ENCODE results near the gene CD33.
"Not testable (repeated sequence)": the region's sequence is repeated elsewhere in the genome, so short reads cannot be mapped to it uniquely, and the experiment has no call there.

The CD33 gene

GRCh38 chr19:51224898-51225393 lies at the start of gene CD33:
CD33 (plus strand) TSS chr19:51225080; CDS start chr19:51225119, 39 bp downstream.
- DNase-seq: not testable (repeated sequence)

DNA sequence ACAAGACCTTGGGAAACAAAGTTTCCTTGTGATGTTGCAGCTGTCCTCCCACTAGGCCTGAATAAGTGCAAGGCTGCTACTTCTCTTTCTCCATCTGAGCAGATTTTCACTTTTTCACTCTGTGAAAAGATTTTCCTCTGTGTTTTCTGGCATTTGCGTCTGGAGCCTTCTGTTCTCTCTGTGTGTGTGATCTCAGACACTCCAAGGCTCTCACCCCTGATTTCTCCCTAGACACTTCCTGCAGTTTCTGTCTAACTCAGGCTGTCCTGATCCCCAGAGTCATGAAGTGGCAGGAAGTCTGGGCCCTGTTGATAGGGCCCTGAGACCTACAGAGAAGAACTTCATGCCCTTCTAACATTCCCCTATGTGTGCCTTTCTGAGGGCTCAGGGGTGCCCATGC lies 45.6 kb upstream of the CD33 start:
- DNase-seq: no peak

GRCh38 chr19:51181377-51181912 lies 43.4 kb upstream of the CD33 start:
- no peak for DNase-seq

- no peak for DNase-seq
Observed at GRCh38 chr19:51181913-51182419, 42.9 kb upstream of the CD33 start.

DNA sequence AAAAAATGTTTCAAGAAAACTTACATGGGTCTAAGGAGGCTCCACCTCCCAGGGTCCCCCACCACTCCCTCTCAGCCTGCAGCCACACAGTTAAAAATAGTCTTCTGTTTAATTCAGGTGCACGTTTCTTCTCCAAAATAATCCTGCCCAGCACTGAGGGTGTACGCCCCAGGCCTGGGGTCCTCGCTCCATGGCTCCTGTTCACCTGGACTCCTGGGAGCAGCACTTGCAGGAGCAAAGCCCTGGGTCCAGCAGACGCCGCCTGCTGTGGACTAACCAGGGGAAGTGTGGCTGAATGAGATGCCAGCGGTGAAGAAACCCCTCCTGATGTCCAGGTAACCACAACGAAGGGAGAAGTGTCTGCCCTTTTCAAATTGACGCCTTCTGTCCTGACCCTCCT lies 41.3 kb upstream of the CD33 start:
- DNase-seq: no peak

DNA sequence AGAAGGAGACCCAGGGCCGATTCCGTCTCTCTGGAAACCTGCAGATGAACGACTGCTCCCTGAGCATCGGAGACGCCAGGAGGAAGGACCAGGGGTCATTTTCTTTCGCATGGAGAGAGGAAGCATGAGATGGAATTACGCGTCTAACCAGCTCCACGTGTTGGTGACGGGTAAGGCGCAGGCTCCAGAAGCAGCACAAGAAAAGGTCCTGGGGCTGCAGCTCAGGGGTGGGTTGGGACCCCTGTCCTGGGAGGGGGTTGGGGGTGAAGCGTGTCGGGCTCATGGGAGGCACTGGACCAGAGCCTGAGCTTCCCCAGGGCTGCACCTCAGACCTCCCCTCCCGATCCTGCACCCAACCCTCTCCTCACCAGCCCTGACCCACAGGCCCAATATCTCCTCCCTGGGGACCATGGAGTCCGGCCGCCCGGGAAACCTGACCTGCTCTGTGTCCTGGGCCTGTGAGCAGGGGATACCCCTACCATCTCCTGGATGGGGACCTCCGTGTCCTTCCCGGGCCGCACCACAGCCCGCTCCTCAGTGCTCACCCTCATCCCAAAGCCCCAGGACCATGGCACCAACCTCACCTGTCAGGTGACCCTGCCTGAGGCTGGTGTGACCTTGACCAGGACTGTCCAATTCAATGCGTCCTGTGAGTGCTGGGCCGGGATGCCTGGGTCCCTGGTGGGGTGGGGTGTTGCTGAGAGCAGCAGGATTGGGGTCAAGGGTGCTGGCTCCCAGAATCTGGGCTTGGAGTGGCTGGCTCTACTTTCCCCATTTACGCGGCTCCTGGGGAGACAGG lies 39.6 kb upstream of the CD33 start:
- no peak for DNase-seq

- no peak for DNase-seq
Observed at GRCh38 chr19:51185868-51186215, 39.0 kb upstream of the CD33 start.

DNA sequence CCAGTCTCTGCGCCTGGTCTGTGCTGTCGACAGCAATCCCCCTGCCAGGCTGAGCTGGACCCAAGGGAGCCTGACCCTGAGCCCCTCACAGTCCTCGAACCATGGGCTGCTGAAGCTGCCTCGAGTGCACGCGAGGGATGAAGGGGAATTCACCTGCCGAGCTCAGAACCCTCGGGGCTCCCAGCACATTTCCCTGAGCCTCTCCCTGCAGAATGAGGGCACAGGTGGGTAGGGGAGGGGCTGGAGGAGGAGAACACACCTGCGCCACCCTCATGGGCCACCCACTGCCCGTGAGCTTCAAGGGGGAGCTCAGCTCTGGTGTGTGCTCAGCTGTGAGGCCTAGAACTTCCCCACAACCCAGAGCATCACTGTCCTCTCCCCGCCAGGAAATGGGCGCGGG lies 38.6 kb upstream of the CD33 start:
- no peak for DNase-seq

DNA sequence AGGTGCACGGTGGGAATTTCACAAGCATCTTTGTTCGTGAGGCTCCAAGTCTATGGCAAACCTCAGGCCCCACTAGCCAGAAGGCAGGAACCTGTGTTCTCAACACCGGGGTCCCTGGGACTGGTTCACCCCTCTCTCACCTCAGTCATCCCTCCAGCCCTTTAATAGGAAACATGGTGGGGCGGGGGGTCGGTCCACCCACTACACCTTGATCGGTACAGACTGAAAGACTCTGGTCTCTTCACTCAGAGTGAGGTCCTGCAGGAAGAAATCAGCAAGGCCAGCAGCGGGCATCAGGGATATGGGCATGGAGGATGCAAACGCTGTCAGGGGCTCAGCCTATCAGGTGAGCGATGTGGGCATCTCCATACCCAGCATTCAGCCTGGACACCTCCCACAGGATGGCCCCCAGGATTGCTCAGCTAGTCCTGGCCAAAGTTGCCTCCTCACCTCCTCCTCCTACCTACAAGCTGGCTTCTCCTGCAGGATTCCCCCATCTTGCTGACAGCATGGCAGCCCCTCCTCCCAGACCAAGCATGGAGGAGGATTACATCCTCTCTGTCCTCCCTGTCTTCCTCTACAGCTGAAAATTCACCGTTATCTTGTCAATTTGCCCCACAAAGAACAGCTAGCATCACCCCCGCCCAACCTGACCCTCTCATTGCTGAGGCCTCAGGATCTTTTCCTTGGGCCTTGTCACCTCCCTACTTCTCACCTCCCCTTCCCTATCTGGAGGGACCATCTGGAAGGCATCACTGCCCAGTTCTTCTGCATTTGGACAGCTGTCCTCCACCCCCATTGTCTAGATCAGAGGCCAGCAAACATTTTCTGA lies 37.3 kb upstream of the CD33 start:
- no peak for DNase-seq

DNA sequence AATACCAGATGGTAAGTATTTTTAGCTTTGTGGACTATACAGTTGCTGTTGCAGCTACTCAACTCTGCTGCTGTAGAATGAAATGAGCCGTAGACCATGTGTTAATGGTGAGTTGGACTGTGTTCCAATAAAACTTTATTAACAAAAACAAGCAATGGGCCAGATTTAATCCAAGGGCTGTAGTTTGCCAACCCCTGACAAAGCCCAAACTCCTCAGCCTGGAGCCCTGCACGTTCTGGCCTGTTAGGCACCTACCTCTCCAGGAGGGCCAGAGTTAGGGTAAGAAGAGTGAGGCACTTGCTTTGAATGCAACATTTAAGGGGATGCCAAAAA lies 36.7 kb upstream of the CD33 start:
- DNase-seq: no peak

GRCh38 chr19:51192689-51193088 lies 32.2 kb upstream of the CD33 start:
- DNase-seq: no peak

DNA sequence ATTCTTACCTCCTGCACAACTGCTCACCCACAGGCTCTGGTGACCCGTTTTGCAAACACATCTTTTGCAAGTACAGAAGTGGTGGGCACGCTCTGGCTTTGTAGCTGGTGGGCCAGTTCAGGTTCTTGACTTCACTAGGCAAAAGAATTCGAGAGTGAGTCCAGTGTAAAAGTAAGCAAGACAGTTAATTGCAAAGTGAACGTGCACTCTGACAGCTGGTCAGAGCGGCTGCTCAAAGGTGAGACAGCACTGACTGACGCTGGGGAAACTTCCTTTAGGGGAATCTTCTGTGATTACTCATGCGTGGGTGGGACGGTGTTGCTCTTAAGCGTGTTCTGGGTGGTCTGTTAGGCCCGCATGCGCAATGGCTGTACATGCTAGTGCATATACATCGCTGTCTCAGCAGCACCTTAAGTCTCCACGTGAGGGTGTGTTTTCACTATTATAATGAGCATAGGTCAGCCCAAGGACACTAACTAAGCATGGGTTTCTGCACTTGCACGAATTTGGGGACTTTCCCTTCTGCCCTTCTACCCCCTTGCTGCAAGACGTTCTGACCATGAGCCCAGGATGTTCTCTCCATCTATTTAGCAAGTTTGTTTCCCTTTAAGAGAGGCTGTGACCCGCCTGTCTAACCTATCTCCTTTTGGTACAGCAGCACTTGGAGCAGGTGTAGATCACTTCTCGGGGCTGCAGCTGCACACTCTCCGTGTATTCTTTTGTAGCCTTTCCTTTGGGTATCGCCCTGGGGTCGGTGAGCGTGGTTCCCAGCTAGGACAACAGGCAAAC lies 30.2 kb upstream of the CD33 start:
- no peak for DNase-seq

DNA sequence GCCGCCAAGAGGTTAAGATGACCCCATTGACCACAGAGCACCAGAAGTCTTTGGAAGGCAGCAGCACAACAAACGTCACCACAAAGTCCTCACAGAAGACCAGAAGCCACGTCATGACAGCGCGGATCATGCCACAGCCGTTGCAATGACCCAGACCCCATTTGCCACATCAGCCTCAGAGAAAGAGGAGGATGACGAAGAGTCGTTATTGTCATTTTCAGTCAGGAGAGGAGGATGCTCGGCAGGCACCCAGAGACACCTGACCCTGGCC lies 29.6 kb upstream of the CD33 start:
- no peak for DNase-seq

- DNase-seq: no peak
Observed at GRCh38 chr19:51195616-51196015, 29.3 kb upstream of the CD33 start.

GRCh38 chr19:51196181-51196580 lies 28.7 kb upstream of the CD33 start:
- DNase-seq: no peak

DNA sequence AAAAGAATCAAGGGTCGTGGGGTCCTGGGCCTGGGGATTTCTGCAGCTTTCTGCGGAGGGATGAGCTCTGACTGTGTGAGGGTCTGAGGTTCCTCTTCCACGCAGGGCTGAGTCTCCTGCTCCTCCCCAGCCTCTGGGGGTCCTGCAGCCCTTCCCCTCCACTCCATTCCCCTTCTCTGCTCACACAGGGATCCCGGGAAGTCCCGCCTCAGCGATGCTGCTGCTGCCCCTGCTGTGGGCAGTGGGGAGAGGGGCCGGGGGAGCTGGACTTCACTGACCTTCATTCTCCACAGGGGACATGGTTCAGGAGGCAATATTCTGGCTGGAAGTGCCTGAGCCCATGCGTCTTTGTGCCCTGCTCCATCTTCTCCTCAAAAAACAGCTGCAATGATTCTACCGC lies 26.2 kb upstream of the CD33 start:
- no peak for DNase-seq

DNA sequence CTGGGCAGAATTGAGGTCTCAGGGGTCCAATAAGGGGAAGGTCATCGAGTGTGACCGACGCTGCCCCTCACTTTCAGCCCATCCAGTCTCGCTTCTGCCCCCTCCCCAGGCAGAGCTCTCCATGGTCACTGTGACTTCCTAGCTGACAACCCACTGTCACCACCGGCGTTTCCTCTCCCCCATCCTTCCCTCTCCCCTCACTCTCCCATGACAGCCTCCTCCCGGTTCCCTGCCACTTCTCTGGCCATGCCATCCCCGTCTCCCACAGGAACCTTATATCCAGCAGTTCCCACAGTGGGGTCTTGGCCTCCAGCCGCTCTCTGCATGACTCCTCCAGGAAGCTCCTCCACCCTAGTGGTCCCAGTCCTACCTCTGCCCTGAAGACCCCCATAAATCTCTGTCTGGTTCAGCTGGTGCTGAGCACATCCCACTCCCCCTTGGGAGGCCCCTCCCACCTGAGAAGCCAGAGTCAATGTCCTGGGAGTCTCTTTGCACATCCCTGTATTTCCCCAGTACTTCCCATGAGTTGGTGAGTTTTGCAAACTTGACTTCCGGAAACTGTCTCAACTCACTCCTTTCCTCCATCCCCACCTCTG lies 24.7 kb upstream of the CD33 start:
- no peak for DNase-seq

GRCh38 chr19:51201712-51202111 lies 23.2 kb upstream of the CD33 start:
- DNase-seq: no peak

DNA sequence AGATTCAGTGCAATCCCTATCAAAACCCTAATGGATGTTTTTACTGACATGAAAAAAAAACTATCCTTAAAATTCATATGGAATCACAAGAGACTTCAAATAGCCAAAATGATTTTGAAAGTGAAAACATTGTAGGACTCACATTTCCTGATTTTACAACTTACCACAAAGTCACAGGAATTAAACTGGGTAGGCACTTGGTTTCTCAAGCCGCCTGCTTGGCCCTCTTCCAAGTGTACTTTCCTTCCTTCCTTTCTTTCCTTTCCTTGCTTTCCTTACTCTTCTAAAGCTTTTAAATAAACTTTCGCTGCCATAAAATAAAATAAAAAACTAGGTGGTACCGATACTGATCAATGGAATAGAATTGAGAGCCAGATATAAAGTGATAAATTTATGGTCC lies 21.0 kb upstream of the CD33 start:
- no peak for DNase-seq

GRCh38 chr19:51204321-51204720 lies 20.6 kb upstream of the CD33 start:
- no peak for DNase-seq

DNA sequence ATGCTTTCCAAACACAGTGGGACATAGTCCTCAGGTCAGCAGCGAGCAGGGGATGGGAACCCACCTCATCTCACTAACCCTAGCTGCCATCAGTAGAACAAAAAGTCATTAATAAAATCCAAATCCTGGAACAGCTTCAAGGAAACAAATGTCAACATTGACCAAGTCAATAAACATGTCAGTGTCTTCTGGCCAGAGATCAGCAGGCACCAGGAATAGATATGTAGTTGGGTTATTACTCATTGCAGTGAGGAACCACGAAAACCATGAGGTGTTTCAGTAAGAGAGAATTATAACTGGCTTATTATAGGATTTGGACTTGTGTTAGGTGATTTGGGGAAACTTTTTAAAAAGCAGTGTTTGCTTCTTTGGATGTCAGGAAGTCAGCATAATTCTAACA lies 17.1 kb upstream of the CD33 start:
- no peak for DNase-seq

DNA sequence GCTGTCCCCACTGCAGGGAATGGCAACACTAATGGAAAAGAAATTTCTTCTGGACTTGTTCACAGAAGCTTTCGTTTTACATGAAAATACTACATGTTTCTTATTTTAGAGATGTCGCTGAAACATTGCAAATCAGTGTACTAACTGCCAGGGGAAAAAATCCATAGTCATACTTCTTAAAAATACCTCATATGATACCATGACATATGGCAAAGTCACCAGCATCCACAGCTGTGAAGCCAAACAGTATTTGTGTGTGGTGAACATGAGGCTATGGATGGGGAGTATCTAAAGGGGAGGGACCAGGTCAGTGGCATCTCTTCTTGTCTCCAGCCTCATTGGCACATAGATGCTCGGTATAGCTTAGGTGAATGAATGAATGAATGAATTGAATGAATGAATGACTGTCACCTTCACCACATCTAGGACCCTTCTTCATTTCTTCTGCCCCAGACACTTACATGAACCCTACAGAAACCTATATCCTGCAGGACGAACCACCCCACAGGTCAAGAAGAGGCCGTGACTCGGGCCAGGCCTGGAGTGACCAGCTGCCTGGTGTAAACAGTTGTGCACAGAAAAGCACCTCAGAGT lies 14.6 kb upstream of the CD33 start:
- DNase-seq: no peak

All from NK-92 treated with Interleukin-12 subunit alpha and Interleukin-12 subunit beta, amount 100 ng/mL, for 24 hours (cell line).